ENCODE measurements around the gene PDGFRB. TPM values are rescaled to one million over a fixed set of nuclear protein-coding genes. Genes with fewer than 3 reads are reported as not detected.

Gene PDGFRB
- total RNA-seq, 1 donor from 2014 or later, result 39.7 TPM

DNA sequence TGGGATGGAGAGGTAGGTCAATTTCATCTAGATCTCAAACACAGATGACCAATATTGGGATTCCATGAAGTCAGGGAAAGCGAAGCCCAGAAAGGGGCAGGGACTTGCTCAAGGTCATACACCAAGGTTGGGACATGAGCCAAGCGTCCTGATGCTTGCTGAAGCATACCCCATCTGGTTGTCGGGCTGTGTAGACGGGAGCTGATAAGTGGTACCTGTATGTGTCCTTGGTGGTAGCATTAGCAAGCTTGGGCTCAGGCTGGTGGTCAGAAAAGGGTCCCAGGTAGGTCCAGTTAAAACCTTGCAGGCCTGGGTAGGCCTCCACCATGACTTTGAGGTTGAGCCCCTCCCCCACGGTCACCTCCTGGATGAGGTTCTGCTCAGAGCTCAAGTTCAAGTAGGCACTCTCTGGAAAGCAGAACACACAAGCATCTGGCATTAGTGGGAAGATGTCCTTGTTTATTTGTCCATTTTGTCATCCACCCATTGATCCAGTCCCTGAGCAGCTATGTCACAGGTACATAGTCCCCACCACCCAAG is 82.5 kb downstream of the PDGFRB start:
- Histone ChIP-seq H3K4me3 (no peak overlapping the region), H3K9me3 (replicated peaks) (no peaks in the 10 kb centered on the region), H3K27me3 (ENCODE audit: low read depth) (no peaks in the 10 kb centered on the region), H3K36me3 (no peaks in the 10 kb centered on the region), H3K4me1 (no peaks in the 10 kb centered on the region), H3K27ac (replicated peaks) (no peak overlapping the region)
- intact Hi-C loops (cut with micrococcal nuclease), result no loop called here
- DNase-seq, result no peak
- TF ChIP-seq, protein P1, sequence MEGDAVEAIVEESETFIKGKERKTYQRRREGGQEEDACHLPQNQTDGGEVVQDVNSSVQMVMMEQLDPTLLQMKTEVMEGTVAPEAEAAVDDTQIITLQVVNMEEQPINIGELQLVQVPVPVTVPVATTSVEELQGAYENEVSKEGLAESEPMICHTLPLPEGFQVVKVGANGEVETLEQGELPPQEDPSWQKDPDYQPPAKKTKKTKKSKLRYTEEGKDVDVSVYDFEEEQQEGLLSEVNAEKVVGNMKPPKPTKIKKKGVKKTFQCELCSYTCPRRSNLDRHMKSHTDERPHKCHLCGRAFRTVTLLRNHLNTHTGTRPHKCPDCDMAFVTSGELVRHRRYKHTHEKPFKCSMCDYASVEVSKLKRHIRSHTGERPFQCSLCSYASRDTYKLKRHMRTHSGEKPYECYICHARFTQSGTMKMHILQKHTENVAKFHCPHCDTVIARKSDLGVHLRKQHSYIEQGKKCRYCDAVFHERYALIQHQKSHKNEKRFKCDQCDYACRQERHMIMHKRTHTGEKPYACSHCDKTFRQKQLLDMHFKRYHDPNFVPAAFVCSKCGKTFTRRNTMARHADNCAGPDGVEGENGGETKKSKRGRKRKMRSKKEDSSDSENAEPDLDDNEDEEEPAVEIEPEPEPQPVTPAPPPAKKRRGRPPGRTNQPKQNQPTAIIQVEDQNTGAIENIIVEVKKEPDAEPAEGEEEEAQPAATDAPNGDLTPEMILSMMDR (IDR thresholded peaks at IDR 0.05; ENCODE audit: borderline replicate concordance), result no peak

DNA sequence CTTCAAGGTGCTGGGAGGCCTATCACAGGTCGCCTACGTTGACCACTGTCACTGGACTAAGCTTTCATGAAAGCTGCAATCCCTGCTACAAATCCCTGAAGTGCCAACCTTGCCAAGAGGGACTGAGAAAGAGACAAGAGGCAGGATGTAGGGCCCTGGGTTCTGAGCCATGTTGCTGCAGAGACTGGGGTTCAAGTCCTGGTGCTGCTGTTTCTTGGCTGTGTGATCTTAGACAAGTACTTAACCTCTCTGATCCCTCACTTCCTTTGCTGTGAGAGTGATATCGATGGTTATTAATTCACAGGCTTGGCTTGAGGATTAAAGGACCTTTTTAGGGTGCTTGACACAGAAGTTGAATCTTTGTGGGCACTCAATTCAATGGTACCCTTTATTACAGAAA is 84.8 kb downstream of the PDGFRB start:
- Histone ChIP-seq H3K9me3 (replicated peaks) (no peaks in the 10 kb centered on the region), H3K4me3 (no peak overlapping the region), H3K27me3 (ENCODE audit: low read depth) (no peaks in the 10 kb centered on the region), H3K27ac (replicated peaks) (no peak overlapping the region), H3K36me3 (no peaks in the 10 kb centered on the region), H3K4me1 (no peaks in the 10 kb centered on the region)
- intact Hi-C loops (cut with micrococcal nuclease), result no loop called here
- DNase-seq, result no peak
- TF ChIP-seq, protein P1 (IDR thresholded peaks at IDR 0.05; ENCODE audit: borderline replicate concordance), result no peak

DNA sequence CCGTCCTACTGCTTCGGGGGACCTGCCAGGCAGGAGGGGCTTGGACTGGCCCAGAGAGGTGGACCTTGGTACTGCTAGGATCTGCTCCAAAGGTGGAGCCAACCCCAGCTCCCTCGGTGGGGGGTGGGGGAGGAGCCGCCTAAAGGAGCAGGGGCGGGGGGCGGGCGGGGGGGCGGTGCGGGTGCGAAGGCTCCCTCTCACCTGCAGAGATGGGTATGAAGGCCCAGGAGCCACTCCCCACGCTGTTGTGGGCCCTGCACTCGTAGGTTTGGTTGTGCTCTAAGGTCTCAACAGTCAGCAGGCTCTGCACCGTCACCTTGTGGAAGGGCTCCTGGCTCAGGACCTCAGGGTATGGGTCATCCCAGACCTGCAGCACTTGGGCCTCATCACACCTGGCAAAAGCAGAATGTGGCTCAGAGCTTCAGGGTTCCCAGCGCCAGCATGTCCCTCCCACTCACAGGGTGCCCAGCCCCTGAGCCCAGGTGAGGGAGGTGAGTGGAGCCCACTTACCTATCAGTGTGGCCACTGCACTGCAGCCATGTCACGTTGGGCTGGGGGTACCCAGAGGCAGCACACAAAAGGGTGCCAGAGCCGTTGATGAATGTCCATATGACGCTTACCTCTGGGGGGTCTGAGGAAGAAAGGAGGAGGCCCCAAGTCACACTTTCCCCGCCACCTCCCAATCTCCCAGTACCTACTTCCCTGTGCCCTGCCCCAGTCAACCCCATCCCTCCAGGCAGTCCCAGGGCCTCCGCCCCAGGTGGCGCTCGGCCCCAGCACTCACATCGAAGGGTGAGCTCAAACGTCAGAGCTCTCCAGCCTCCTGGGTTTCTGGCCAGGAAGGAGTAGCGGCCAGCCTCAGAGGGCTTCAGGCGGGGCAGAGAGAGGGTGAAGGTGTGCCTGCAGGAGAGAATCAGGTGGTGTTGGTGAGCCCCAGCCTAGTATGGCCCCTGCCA is 85.7 kb downstream of the PDGFRB start:
- TF ChIP-seq, protein P1 (IDR thresholded peaks at IDR 0.05; ENCODE audit: borderline replicate concordance), result no peak
- DNase-seq, result no peak
- no peak overlapping the region for H3K4me3 ChIP-seq
- no peak overlapping the region for H3K27ac ChIP-seq (replicated peaks)
- no peaks in the 10 kb centered on the region for H3K27me3 ChIP-seq (ENCODE audit: low read depth)
- intact Hi-C loops (cut with micrococcal nuclease), result no loop called here
- H3K4me1 ChIP-seq, result no peaks in the 10 kb centered on the region
- H3K36me3 ChIP-seq, result no peaks in the 10 kb centered on the region
- H3K9me3 ChIP-seq (replicated peaks), result no peaks in the 10 kb centered on the region

DNA sequence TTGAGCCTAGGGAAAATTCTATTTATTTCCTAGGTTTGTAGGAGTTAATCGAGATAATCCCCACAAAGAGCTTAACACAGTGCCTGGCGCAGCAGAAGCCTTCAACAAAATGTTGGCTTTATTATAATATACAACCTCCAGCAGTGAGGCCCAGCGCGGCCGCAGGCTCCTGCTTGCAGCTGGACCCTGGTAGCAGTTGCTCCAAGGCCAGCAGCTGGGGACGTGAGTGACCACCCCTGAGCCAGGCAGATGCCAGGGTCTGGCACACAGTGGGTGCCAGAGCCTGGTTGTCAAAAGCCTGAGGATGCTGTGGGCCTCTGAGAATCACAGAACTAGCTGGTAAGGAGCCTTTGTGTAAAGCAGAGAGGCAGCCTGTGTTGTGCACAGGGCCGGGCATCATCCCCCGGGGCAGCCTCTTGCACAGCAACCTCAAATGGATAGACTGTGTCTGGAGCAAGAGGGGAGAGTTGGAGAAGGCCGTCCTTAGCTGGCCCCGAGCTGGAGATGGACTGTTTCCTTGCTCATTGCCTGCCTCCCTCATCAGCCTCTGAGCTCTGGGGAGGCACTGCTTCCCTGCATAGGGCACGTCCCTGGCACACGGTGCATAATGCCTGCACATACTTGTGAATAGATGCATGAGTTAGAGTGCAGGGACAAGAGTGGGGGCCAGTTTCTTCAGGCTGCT is 86.5 kb downstream of the PDGFRB start:
- intact Hi-C loops (cut with micrococcal nuclease), result no loop called here
- Histone ChIP-seq H3K27ac (replicated peaks) (no peak overlapping the region), H3K27me3 (ENCODE audit: low read depth) (peaks cover 4% of the 10 kb centered on the region)

DNA sequence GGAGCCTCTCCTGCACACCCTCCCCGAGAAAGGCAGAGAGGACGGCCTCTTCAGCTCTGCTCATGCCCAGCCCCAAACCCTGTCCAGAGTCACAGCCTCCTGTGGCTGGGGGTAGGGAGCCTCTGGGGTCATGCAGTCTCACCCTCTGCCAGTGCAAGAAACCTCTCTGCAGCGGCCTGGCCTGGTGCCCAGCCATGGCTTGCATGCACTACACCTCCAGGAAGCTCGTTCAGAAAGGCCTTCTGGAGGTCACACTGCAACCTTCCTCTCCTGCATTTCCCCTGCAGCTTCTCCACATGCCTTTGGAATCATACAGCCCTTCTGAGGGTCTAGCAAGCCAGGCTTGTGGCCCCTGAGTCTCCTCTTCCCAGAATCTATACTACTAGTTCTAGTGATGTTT is 87.2 kb downstream of the PDGFRB start:
- TF ChIP-seq, protein P1 (IDR thresholded peaks at IDR 0.05; ENCODE audit: borderline replicate concordance), result no peak
- no peaks in the 10 kb centered on the region for H3K9me3 ChIP-seq (replicated peaks)
- H3K27ac ChIP-seq (replicated peaks), result no peak overlapping the region
- intact Hi-C loops (cut with micrococcal nuclease), result no loop called here
- H3K36me3 ChIP-seq, result no peaks in the 10 kb centered on the region
- no peaks in the 10 kb centered on the region for H3K4me1 ChIP-seq
- H3K4me3 ChIP-seq, result no peak overlapping the region
- H3K27me3 ChIP-seq (ENCODE audit: low read depth), result peaks cover 4% of the 10 kb centered on the region
- no peak for DNase-seq

More for the DNA sequence above, 86.5 kb downstream of the PDGFRB start:
- no peak for DNase-seq
- Histone ChIP-seq H3K9me3 (replicated peaks) (no peaks in the 10 kb centered on the region), H3K4me3 (no peak overlapping the region), H3K4me1 (no peaks in the 10 kb centered on the region), H3K36me3 (no peaks in the 10 kb centered on the region)
- TF ChIP-seq, protein P1 (IDR thresholded peaks at IDR 0.05; ENCODE audit: borderline replicate concordance), result no peak
